ENCODE measurements around the gene CCDC107.

GRCh38 chr9:35684921-35685320, 26.8 kb downstream of the CCDC107 start:
- TF ChIP-seq GATA3 (IDR thresholded peaks at IDR 0.05; ENCODE audit: low read depth, low read length) = no peak
- TF ChIP-seq GATA2 (IDR thresholded peaks at IDR 0.05; ENCODE audit: low read depth, low read length) = no peak
